Rectal smooth muscle tissue (tissue), 1 donor: ENCODE measurements around the gene DOCK4.
A peak's percentile ranks its signal among the peaks of the same experiment; 100 is the strongest.

Experiments used
- H3K27ac ChIP-seq: one replicate; pipeline ENCODE4 v1.7.0; 2013; ENCODE audit warnings: low read depth, low read length, inconsistent platforms
- H3K27me3 ChIP-seq: one replicate; pipeline ENCODE4 v1.7.0; 2013; ENCODE audit warnings: low read length; ENCODE audit not compliant: control insufficient read depth, insufficient read depth
- H3K36me3 ChIP-seq: one replicate; pipeline ENCODE4 v1.7.0; 2013; ENCODE audit warnings: low read length; ENCODE audit not compliant: control insufficient read depth, insufficient read depth
- H3K4me1 ChIP-seq: one replicate; pipeline ENCODE4 v1.7.0; 2013; ENCODE audit warnings: low read length; ENCODE audit not compliant: control insufficient read depth, insufficient read depth
- H3K4me3 ChIP-seq: one replicate; pipeline ENCODE4 v1.7.0; 2013; ENCODE audit warnings: low read length
- H3K9ac ChIP-seq: one replicate; pipeline ENCODE4 v1.7.0; 2013; ENCODE audit warnings: low read length

The DOCK4 gene

DNA sequence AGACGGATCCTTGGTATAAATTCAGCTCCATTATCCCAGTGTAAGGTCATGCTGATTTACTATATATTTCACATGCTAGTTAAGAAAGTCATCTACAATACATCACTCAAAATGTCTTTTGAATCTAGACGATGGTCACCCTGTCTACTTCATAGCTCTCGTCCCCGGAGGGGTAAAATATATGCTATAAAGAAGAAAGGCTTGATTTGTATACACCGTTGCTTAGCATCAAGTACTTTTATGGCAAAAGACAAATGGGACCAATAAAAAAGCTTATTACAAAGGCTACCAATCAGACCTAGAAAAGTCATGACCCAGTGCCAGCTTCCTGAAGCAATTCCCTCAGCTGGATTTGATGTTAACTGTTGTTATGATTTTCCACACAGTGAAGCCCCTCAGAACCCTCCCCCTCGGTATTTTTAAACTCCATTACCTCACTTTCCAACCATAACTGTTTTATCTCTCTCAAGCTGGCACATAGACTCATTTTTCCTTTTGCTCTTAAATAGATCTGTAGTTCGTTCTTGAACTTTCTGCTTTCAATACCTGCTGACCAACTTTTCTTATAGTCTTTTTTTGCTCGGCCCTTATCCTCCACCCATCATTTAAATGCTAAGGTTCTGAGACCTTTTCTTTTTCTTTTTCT is 104.9 kb downstream of the DOCK4 start:
- Histone ChIP-seq H3K36me3 (no peaks in the 10 kb centered on the region), H3K9ac (no peak overlapping the region), H3K4me1 (peaks cover 4% of the 10 kb centered on the region), H3K27ac (peak overlapping the region; percentile 58), H3K4me3 (no peak overlapping the region), H3K27me3 (no peaks in the 10 kb centered on the region)

DNA sequence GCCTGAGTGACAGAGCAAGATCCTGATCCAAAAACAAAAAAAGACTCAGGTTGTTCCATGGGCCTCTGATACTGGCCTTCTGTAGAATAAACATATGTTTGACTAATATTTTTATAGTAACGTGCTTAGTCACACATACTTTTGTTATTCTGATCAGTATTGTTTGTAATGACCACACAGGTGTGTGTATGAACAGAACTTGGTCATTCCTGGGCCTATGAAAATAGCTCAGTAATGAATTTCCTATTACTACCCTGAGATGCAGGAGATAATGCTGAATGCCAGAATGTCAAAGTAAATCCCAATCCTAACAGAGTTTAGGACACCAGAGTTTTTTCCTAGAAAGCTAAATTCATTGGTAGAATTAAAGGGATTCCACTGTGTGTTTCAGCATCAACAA is 108.7 kb downstream of the DOCK4 start:
- H3K9ac ChIP-seq: no peak overlapping the region

DNA sequence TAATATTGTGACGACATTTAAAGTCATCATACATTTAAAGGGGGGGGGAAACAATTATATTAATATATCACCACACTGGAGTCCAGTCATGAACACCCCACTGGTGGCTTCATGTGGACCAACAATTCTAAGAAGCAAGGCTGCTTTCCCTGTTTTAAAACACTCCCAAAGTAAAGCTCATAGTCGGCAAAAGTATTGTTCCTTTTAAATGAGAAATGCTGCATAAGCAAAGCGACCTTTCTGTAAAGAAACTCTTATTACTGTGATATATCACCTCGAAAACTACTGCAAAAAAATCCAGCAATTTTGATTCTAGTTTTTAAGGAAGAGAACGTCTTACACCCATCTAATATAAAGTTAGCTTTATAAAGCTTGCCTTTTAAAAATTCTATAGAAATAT is 112.8 kb downstream of the DOCK4 start:
- no peak overlapping the region for H3K27ac ChIP-seq
- H3K36me3 ChIP-seq: no peaks in the 10 kb centered on the region
- no peaks in the 10 kb centered on the region for H3K27me3 ChIP-seq
- no peak overlapping the region for H3K4me3 ChIP-seq
- no peak overlapping the region for H3K9ac ChIP-seq
- no peaks in the 10 kb centered on the region for H3K4me1 ChIP-seq

More for the DNA sequence above, 108.7 kb downstream of the DOCK4 start:
- Histone ChIP-seq H3K27ac (no peak overlapping the region), H3K4me1 (peaks cover 4% of the 10 kb centered on the region), H3K4me3 (no peak overlapping the region), H3K27me3 (no peaks in the 10 kb centered on the region), H3K36me3 (no peaks in the 10 kb centered on the region)

DNA sequence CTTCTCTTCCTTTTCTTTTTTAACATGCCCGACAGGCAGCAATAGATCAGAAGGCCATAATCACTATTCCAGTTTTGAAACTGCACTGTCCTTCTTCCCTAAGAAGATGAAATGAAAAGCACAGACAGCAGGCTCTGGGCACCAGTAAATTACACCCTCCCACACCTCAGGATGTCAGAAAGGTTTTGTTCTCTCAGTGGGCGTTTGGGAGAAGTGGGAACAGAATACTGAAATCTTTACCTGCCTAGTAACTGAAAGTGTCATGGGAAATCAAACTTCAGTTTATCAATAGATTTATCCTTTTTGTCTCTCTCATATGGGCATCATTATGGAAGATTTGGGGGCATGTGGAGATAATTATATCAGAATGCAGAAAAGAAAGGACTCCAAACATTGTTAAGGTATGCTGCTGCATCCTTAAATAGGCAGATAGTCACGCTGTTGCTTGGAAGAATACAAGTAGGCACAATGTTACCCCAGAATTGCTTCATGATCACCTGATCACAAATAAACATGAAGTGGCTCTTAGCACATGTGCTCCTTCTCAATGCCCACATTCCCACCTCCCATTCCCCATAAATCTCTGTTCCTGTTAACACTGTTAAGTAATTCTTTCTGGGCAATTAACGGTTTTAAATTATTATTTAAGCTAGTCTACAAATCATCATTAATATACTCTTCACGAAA is 113.3 kb downstream of the DOCK4 start:
- H3K27me3 ChIP-seq: no peaks in the 10 kb centered on the region
- H3K4me3 ChIP-seq: no peak overlapping the region
- no peaks in the 10 kb centered on the region for H3K4me1 ChIP-seq
- H3K27ac ChIP-seq: no peak overlapping the region
- H3K36me3 ChIP-seq: no peaks in the 10 kb centered on the region
- H3K9ac ChIP-seq: no peak overlapping the region

DNA sequence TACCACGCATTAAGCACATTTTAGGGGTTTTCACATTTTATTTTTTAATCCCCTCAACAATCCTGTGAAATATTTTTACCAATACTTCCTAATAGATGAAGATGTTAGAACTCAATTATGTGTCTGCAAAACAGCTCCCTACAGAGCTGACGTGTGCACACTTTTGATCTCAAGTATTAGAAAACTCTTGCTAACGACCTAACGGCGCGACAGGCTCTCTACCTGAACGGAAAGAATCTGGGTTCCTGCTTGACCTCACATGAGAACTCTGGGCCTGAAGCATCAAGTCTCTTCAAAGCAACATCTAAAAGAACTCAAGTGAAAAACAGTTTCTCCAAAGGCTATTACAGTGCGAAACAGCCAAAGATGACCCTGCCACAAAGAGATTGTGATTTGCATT is 113.9 kb downstream of the DOCK4 start:
- no peaks in the 10 kb centered on the region for H3K27me3 ChIP-seq
- no peaks in the 10 kb centered on the region for H3K36me3 ChIP-seq
- H3K4me1 ChIP-seq: no peaks in the 10 kb centered on the region
- H3K9ac ChIP-seq: no peak overlapping the region
- H3K27ac ChIP-seq: no peak overlapping the region
- H3K4me3 ChIP-seq: no peak overlapping the region

DNA sequence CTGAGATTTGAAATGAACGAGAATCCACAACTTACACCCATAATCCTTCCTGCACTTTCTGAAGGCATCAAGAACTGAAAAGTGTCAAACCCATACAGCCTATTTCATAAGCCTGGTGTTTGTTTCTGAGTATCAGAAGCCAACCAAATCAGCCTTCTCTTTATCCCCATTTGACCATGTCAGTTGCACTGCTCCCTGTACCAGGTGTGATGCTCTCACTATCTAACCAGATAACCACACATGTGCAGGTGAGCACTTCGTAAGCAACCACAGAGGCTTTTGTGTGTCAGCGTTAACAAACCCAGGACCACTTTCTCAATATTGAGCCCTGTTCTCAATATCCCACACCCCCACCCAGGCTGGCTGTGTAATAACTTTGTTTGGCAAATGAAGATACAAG is 114.4 kb downstream of the DOCK4 start:
- Histone ChIP-seq H3K27me3 (no peaks in the 10 kb centered on the region), H3K4me3 (no peak overlapping the region), H3K4me1 (no peaks in the 10 kb centered on the region), H3K27ac (no peak overlapping the region), H3K36me3 (no peaks in the 10 kb centered on the region), H3K9ac (no peak overlapping the region)

DNA sequence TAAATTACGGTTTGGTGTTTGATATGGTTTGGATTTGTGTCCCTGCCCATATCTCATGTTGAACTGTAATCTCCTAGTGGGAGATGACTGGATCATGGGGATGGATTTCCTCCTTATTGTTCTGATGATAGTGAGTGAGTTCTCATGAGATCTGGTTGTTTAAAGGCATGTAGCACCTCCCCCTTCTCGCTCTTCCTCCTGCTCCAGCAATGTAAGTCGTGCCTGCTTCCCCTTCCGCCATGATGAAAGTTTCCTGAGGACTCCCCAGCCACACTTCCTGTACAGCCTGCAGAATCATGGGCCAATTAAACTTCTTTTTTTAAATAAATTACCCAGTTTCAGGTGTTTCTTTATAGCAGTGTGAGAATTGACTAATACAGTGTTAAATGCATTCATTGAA is 116.6 kb downstream of the DOCK4 start:
- H3K9ac ChIP-seq: no peak overlapping the region
- H3K4me3 ChIP-seq: no peak overlapping the region
- no peaks in the 10 kb centered on the region for H3K36me3 ChIP-seq
- no peaks in the 10 kb centered on the region for H3K4me1 ChIP-seq
- no peak overlapping the region for H3K27ac ChIP-seq
- no peaks in the 10 kb centered on the region for H3K27me3 ChIP-seq

DNA sequence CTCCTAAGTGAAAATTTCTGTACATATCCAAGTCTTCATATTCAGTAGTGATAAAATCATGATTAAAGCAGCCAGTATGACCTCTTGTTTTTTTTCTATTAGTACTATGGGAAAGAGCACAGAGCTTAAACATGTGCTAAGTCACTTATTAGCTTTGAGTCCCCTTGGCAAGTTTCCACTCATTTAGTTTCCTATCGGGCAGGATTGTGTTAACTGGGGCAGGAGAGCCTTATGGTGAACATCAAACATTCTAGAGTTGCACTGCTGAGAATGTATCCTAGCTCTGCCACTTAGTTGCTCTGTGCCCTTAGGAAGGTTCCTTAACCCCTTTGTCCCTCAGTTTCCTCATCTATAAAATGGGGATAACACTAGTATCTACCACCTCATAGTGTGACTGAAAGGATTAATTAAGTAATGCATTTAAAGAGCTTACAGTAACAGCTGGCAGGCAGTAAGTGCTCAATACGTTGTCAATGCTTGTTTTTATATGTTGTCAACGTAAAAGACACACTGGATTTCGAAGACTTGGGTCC is 117.6 kb downstream of the DOCK4 start:
- Histone ChIP-seq H3K4me1 (no peaks in the 10 kb centered on the region), H3K9ac (no peak overlapping the region), H3K4me3 (no peak overlapping the region), H3K27ac (no peak overlapping the region), H3K36me3 (no peaks in the 10 kb centered on the region), H3K27me3 (no peaks in the 10 kb centered on the region)

DNA sequence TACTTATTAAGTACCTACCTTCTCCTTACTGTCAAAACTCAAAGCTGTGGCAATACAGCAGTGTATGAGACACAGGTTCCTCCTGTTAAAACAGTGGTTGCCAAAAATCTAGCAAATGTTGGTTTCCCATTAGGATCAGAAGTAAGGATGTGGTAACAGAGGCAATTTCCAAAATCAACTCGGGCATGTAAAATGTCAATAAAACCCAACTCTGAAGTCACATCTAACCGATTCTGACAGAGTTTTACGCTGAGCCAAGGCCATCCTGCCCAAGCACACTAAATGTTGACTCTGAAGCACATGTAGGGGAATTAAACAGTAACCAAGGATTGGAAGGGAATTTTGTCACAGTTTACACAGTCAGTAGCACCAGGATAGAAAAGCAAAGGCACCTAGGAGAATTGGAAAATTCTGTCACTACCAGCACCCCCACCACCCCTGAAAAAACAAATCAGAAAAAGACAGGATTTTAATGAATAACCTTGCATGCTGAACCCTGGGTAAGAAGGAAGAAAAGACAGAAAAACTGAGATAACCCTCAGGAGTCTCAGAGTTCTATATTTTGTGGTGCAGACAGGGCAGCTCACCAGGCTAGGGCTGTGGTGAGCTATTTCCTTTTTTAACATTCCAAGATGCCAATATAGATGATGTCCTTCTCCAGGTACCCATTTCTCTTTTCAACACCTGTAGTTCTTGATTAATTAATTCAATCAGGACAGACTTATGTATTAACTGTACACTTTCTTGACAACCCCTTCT is 119.5 kb downstream of the DOCK4 start:
- Histone ChIP-seq H3K36me3 (no peaks in the 10 kb centered on the region), H3K27me3 (no peaks in the 10 kb centered on the region), H3K4me1 (no peaks in the 10 kb centered on the region), H3K27ac (no peak overlapping the region), H3K9ac (no peak overlapping the region), H3K4me3 (no peak overlapping the region)

DNA sequence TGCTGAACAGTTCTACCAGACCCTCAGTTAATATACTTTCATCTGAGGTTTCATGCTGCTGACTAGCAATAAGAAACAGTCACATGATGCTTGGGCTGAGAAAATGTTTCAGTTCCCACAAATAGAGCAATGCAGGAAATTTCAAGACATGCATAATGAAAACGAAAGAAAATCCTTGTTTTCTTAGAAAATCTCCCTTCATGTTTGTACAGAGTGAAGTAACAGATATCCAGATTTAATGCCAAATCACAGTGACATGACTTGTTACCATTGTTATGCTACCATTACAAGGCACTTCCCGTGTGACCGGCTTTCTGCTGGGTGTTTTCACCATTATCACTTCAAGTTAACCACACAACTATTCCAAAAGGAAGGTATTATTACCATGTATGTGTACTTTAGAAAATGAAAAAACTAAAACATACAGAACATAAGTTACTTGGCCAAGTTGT is 121.7 kb downstream of the DOCK4 start:
- Histone ChIP-seq H3K36me3 (no peaks in the 10 kb centered on the region), H3K4me3 (no peak overlapping the region), H3K27me3 (no peaks in the 10 kb centered on the region), H3K27ac (peak overlapping the region; percentile 3), H3K9ac (no peak overlapping the region), H3K4me1 (no peaks in the 10 kb centered on the region)

DNA sequence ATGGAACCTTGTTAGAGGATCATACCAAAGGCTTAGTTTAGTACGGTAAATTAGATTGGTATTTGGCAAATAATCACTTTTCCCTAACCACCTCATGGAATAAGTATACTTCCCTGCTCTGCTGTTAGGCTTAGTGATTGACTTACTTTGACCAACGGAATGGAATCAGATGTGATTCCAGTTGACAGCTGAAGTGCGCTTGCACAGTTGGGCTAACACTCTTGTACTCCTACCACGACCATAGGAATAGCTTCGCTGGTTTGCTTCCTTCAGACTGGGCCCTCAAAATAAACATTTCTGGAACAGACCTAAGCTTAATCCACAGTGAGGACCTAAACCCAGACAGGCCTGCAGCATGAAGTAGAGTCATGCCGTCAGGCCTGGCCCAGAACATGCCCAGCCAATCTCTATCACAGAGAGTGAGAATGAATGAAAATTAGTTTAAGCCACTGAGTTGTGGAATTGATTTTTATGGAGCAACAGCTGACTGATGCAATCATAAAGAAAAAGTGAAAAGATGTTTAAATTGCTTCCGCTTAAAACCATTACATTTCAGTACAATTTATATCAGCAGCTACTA is 122.3 kb downstream of the DOCK4 start:
- Histone ChIP-seq H3K27me3 (no peaks in the 10 kb centered on the region), H3K9ac (no peak overlapping the region), H3K4me3 (no peak overlapping the region), H3K36me3 (no peaks in the 10 kb centered on the region), H3K4me1 (no peaks in the 10 kb centered on the region), H3K27ac (no peak overlapping the region)

DNA sequence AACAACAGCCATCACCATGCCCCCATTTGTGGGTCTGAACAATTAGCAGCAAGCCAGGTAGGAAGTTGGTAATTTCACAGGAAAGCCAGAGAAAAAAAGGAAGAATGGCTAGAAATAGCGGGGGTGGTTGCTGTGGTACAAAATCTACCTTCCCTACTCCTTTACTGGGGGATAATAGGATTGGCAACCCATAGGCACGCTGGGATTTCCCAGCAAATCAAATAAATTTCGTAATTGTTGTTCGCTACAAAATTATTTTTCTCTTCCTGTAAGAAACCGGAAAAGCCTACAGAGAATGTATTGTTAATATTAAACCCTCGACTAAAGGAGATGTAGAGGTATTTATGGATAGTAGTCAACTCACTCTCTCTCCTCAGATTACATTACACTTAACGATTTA is 123.9 kb downstream of the DOCK4 start:
- no peak overlapping the region for H3K4me3 ChIP-seq
- no peaks in the 10 kb centered on the region for H3K27me3 ChIP-seq
- H3K27ac ChIP-seq: no peak overlapping the region
- no peak overlapping the region for H3K9ac ChIP-seq
- no peaks in the 10 kb centered on the region for H3K4me1 ChIP-seq
- no peaks in the 10 kb centered on the region for H3K36me3 ChIP-seq
